GM12872 (cell line): ENCODE results near the gene UBA3.

Experiments
- CTCF ChIP-seq: IDR thresholded peaks from 3 replicates; pipeline ENCODE4 v1.5.1; 2011; ENCODE audit warnings: low read depth, mild to moderate bottlenecking, low read length, moderate library complexity; ENCODE audit not compliant: insufficient read depth

Gene UBA3

GRCh38 chr3:69012800-69013252, 67.3 kb downstream of the UBA3 start:
- TF ChIP-seq CTCF: peak; percentile 20; the same call in 1 of the 3 replicates

- TF ChIP-seq CTCF: no peak
These were observed 67.9 kb downstream of the UBA3 start for GRCh38 chr3:69012100-69012799.

GRCh38 chr3:69011096-69011730, 69.0 kb downstream of the UBA3 start:
- no peak for TF ChIP-seq CTCF

GRCh38 chr3:69009559-69010410, 70.4 kb downstream of the UBA3 start:
- no peak for TF ChIP-seq CTCF

GRCh38 chr3:69008980-69009379, 71.2 kb downstream of the UBA3 start:
- no peak for TF ChIP-seq CTCF

GRCh38 chr3:69005791-69006482, 74.2 kb downstream of the UBA3 start:
- no peak for TF ChIP-seq CTCF
